Keratinocyte (primary cell): ENCODE data around the gene ASF1B. TPM values are rescaled to one million over a fixed set of nuclear protein-coding genes. Genes with fewer than 3 reads are reported as not detected.

ENCODE experiments used
- DNase-seq: peaks from one replicate; pipeline ENCODE4 v3.0.0-alpha.2; 2011; ENCODE audit warnings: low read depth, missing footprints, low spot score
- FAIRE-seq: peaks from 2 replicates; lab custom pipeline; 2011; peaks lifted over from hg19 to GRCh38; lab: Jason Lieb, UNC
- H2AFZ ChIP-seq: 2 replicates; pipeline ENCODE4 v1.6.0; 2012; ENCODE audit warnings: low read length, control low read depth, inconsistent platforms; ENCODE audit not compliant: control insufficient read depth
- H3K27ac ChIP-seq: 2 replicates; pipeline ENCODE4 v1.5.1; 2011; ENCODE audit warnings: low read length; ENCODE audit not compliant: control insufficient read depth, insufficient read depth
- H3K27me3 ChIP-seq: 3 replicates; pipeline ENCODE4 v1.6.0; 2011; ENCODE audit warnings: low read length; ENCODE audit not compliant: control insufficient read depth, insufficient read depth; ENCODE audit errors: extremely low read depth
- H3K36me3 ChIP-seq, 2 experiments: 2 replicates in 1 of 2; 3 replicates in 1 of 2; pipeline ENCODE4 v1.5.1; 2011; ENCODE audit warnings: low read length in 2 of 2, mild to moderate bottlenecking in 1 of 2; ENCODE audit not compliant: control insufficient read depth in 2 of 2, insufficient read depth in 2 of 2; ENCODE audit errors: extremely low read depth in 1 of 2
- H3K4me1 ChIP-seq: 3 replicates; pipeline ENCODE4 v1.5.1; 2011; ENCODE audit warnings: low read length; ENCODE audit not compliant: control insufficient read depth, insufficient read depth; ENCODE audit errors: extremely low read depth
- H3K4me2 ChIP-seq: 3 replicates; pipeline ENCODE4 v1.6.0; 2011; ENCODE audit warnings: low read depth, low read length; ENCODE audit not compliant: control insufficient read depth, insufficient read depth; ENCODE audit errors: extremely low read depth
- H3K4me3 ChIP-seq, 3 experiments: fragments of 200-600 bp in 1 of 3; sonication (generic) in 1 of 3; 2 replicates in 2 of 3; 3 replicates in 1 of 3; pipeline ENCODE4 v1.5.1; 2011 to 2016; ENCODE audit warnings: low read length in 3 of 3, mild to moderate bottlenecking in 3 of 3, control low read depth in 2 of 3, inconsistent platforms in 1 of 3, low read depth in 1 of 3, mixed read lengths in 1 of 3, mixed run types in 1 of 3, moderate library complexity in 1 of 3; ENCODE audit not compliant: control insufficient read depth in 2 of 3, insufficient read depth in 2 of 3; ENCODE audit errors: extremely low read depth in 1 of 3
- H3K79me2 ChIP-seq: 2 replicates; pipeline ENCODE4 v1.6.0; 2012; ENCODE audit warnings: low read length; ENCODE audit not compliant: control insufficient read depth, insufficient read depth
- H3K9ac ChIP-seq: 3 replicates; pipeline ENCODE4 v1.6.0; 2011; ENCODE audit warnings: low read length; ENCODE audit not compliant: control insufficient read depth, insufficient read depth; ENCODE audit errors: extremely low read depth
- H3K9me1 ChIP-seq: 3 replicates; pipeline ENCODE4 v1.6.0; 2011; ENCODE audit warnings: low read length; ENCODE audit not compliant: control insufficient read depth, insufficient read depth; ENCODE audit errors: extremely low read depth
- H3K9me3 ChIP-seq: 2 replicates; pipeline ENCODE4 v1.5.1; 2012; ENCODE audit warnings: low read depth, low read length; ENCODE audit not compliant: control insufficient read depth
- H4K20me1 ChIP-seq: 3 replicates; pipeline ENCODE4 v1.6.0; 2011; ENCODE audit warnings: low read length; ENCODE audit not compliant: control insufficient read depth, insufficient read depth; ENCODE audit errors: extremely low read depth
- CTCF ChIP-seq, 3 experiments: IDR thresholded peaks in 1 of 3; conservative IDR thresholded peaks in 1 of 3; optimal IDR thresholded peaks in 1 of 3; 2 replicates in 2 of 3; 3 replicates in 1 of 3; pipeline versions ENCODE3 to v1.5.1; 2011; ENCODE audit warnings: low read length in 3 of 3, mild to moderate bottlenecking in 3 of 3, moderate library complexity in 2 of 3, control low read depth in 1 of 3, inconsistent platforms in 1 of 3; ENCODE audit not compliant: insufficient read depth in 2 of 3; ENCODE audit errors: extremely low read depth in 1 of 3
- EZH2 ChIP-seq: IDR thresholded peaks from one replicate; pipeline ENCODE4 v1.6.1; 2012; ENCODE audit warnings: inconsistent platforms, mild to moderate bottlenecking, low read length, moderate library complexity
- dilution Hi-C: fragments of 300-500 bp; cut with MboI; formaldehyde crosslinking; loops from one replicate; pipeline ENCODE4 v1.7.0; 2020; ENCODE audit warnings: low sequenced_read_pairs; ENCODE audit not compliant: extremely low pct_ligation_motif_present
- polyA plus RNA-seq, 5 experiments: library from polyadenylated mRNA; depleted of rRNA in 3 of 5; stranded (reverse) in 3 of 5; stranded (forward) in 1 of 5; unstranded in 1 of 5; fragments of >200 nt; gene quantifications; 1 replicate in 1 of 5; 2 replicates in 3 of 5; 3 replicates in 1 of 5; pipeline versions ENCODE4 v1.2.1 to v1.2.3, GENCODE V29; 2011 to 2012; ENCODE audit warnings: missing spikeins in 2 of 5, low read depth in 1 of 5, low replicate concordance in 1 of 5

Gene ASF1B
- polyA plus RNA-seq, 1 donor (not counting 4 experiments of a cell fraction or from before 2014, with no cell fraction given) = 7.8 TPM

- Histone ChIP-seq H3K27ac (no peak overlapping the region), H2AFZ (no peak overlapping the region), H3K9me1 (no peaks in the 10 kb centered on the region), H3K36me3 (peaks cover 10 to 18% of the 10 kb centered on the region in 2 experiments), H3K79me2 (no peaks in the 10 kb centered on the region), H3K4me2 (no peak overlapping the region), H3K27me3 (no peaks in the 10 kb centered on the region), H3K9ac (no peak overlapping the region), H3K4me1 (peaks cover 2% of the 10 kb centered on the region), H3K9me3 (peaks cover 5% of the 10 kb centered on the region), H4K20me1 (no peaks in the 10 kb centered on the region), H3K4me3 (no peak overlapping the region)
- no peak for DNase-seq
- dilution Hi-C loops = no loop called here
- no peak for TF ChIP-seq EZH2
- TF ChIP-seq CTCF (optimal IDR thresholded peaks at IDR 0.05 in 1 of 3, IDR thresholded peaks at IDR 0.05 in 1 of 3, conservative IDR thresholded peaks at IDR 0.05 in 1 of 3; ENCODE audit: extremely low read depth in 1 of 3, insufficient read depth in 2 of 3, low read length in 3 of 3) = peak in 1 of 3 experiments; percentile 37
- FAIRE-seq = no peak
Observed at GRCh38 chr19:14097532-14098151, 38.7 kb downstream of the ASF1B start.

- FAIRE-seq = no peak
Observed at GRCh38 chr19:14096272-14096992, 40.0 kb downstream of the ASF1B start.

More at GRCh38 chr19:14096272-14096992, 40.0 kb downstream of the ASF1B start:
- Histone ChIP-seq H3K27me3 (no peaks in the 10 kb centered on the region), H3K4me3 (no peak overlapping the region), H3K9me3 (peaks cover 5% of the 10 kb centered on the region), H3K36me3 (peaks cover 10 to 18% of the 10 kb centered on the region in 2 experiments), H3K4me1 (no peaks in the 10 kb centered on the region), H3K9me1 (no peaks in the 10 kb centered on the region), H3K4me2 (no peak overlapping the region), H3K79me2 (no peaks in the 10 kb centered on the region), H3K27ac (no peak overlapping the region), H4K20me1 (no peaks in the 10 kb centered on the region), H3K9ac (no peak overlapping the region), H2AFZ (no peak overlapping the region)
- dilution Hi-C loops = no loop called here
- no peak for DNase-seq
- TF ChIP-seq CTCF (optimal IDR thresholded peaks at IDR 0.05 in 1 of 3, IDR thresholded peaks at IDR 0.05 in 1 of 3, conservative IDR thresholded peaks at IDR 0.05 in 1 of 3; ENCODE audit: extremely low read depth in 1 of 3, insufficient read depth in 2 of 3, low read length in 3 of 3) (peak in 1 of 3 experiments; percentile 35), EZH2 (no peak)
